Muscle of leg (tissue), 11 donors: ENCODE data around the gene SCAMP3. TPM values are rescaled to one million over a fixed set of nuclear protein-coding genes. Genes with fewer than 3 reads are reported as not detected.

Experiments
- DNase-seq: peaks from one replicate; pipeline ENCODE4 v3.0.0; 2013
- H3K27ac ChIP-seq: one replicate; pipeline ENCODE4 v1.5.1; 2013; ENCODE audit warnings: mild to moderate bottlenecking, low read length, control low read depth
- H3K27me3 ChIP-seq: one replicate; pipeline ENCODE4 v1.6.1; 2013; ENCODE audit warnings: low read length; ENCODE audit not compliant: control insufficient read depth, insufficient read depth
- H3K36me3 ChIP-seq: one replicate; pipeline ENCODE4 v1.6.1; 2013; ENCODE audit warnings: low read length; ENCODE audit not compliant: control insufficient read depth, insufficient read depth
- H3K4me1 ChIP-seq: one replicate; pipeline ENCODE4 v1.6.1; 2013; ENCODE audit warnings: low read length; ENCODE audit not compliant: control insufficient read depth, insufficient read depth
- H3K4me3 ChIP-seq: one replicate; pipeline ENCODE4 v1.5.1; 2013; ENCODE audit warnings: low read length, control low read depth
- H3K9me3 ChIP-seq: replicated peaks from 2 replicates; pipeline ENCODE4 v1.6.1; 2013; ENCODE audit warnings: low read depth, low read length; ENCODE audit not compliant: control insufficient read depth
- WGBS: methylation state at CpG from one replicate; pipeline ENCODE4 v1.1.5; 2013; ENCODE audit warnings: missing lambda C conversion rate; ENCODE audit not compliant: insufficient coverage; 5-methylcytosine and 5-hydroxymethylcytosine counted together
- polyA plus RNA-seq, 8 donors: library from polyadenylated mRNA; unstranded; fragments of 120-200 nt; gene quantifications; one replicate each; pipeline versions ENCODE4 v1.2.1 to v1.2.3, GENCODE V29; 2013; ENCODE audit warnings: inconsistent platforms in 1 of 8, low replicate concordance in 1 of 8; ENCODE audit not compliant: insufficient read length in 8 of 8, insufficient read depth in 1 of 8
- total RNA-seq: library from RNA; stranded (reverse); fragments of 120-200 nt; gene quantifications from one replicate; pipeline ENCODE4 v1.2.4, GENCODE V29; 2013

Gene SCAMP3
- total and polyA plus RNA-seq, 9 donors, result 24.6 to 51.4 (median 40.6) TPM

GRCh38 chr1:155207806-155208540 lies 54.2 kb downstream of the SCAMP3 start, which contains the start of gene THBS3:
Gene THBS3, minus strand, starts transcription at chr1:155207897. Its CDS starts 21 bp downstream, at chr1:155207876.
- DNase-seq, result peak; percentile 90
- 2% methylated on average over 12 of the region's 17 CpGs for WGBS
- Histone ChIP-seq H3K27me3 (no peaks in the 10 kb centered on the region), H3K27ac (peak within 1 kb of the TSS; percentile 100), H3K9me3 (no peaks in the 10 kb centered on the region), H3K4me1 (peaks cover 31% of the 10 kb centered on the region), H3K36me3 (peaks cover 30% of the 10 kb centered on the region), H3K4me3 (peak within 1 kb of the TSS; percentile 88)

- H3K27ac ChIP-seq, result peak overlapping the region; percentile 100
- H3K9me3 ChIP-seq, result no peaks in the 10 kb centered on the region
- no peaks in the 10 kb centered on the region for H3K27me3 ChIP-seq
- peaks cover 31% of the 10 kb centered on the region for H3K4me1 ChIP-seq
- WGBS, result 8% methylated on average over 13 of the region's 13 CpGs
- DNase-seq, result peak; percentile 90
- H3K4me3 ChIP-seq, result peak overlapping the region; percentile 88
- peaks cover 38% of the 10 kb centered on the region for H3K36me3 ChIP-seq
Measured at GRCh38 chr1:155206891-155207805, 55.0 kb downstream of the SCAMP3 start.

Other genes starting within 250 kb of the SCAMP3 start
- gene DCST2, start 228.6 kb downstream of the SCAMP3 start, total RNA-seq, result 0.49 TPM
- 1 to 10 TPM in 3 of 8 donors, under 1 TPM in 5; 0.58 to 1.6 (median 0.84) TPM for gene DCST2, start 228.6 kb downstream of the SCAMP3 start, polyA plus RNA-seq
- gene DCST1, start 228.5 kb downstream of the SCAMP3 start, total RNA-seq, result not detected
- under 1 TPM; 0.10 to 0.30 (median 0.16) TPM for gene DCST1, start 228.5 kb downstream of the SCAMP3 start, polyA plus RNA-seq
- 41.8 TPM for gene ADAM15, start 211.0 kb downstream of the SCAMP3 start, total RNA-seq
- 10 to 100 TPM; 57.9 to 83.2 (median 70.8) TPM for gene ADAM15, start 211.0 kb downstream of the SCAMP3 start, polyA plus RNA-seq
- 7.5 TPM for gene EFNA4, start 198.6 kb downstream of the SCAMP3 start, total RNA-seq
- 1 to 10 TPM; 5.6 to 9.5 (median 6.8) TPM for gene EFNA4, start 198.6 kb downstream of the SCAMP3 start, polyA plus RNA-seq
- 2.1 TPM for gene EFNA3, start 183.5 kb downstream of the SCAMP3 start, total RNA-seq
- 1 to 10 TPM; 1.7 to 3.9 (median 2.3) TPM for gene EFNA3, start 183.5 kb downstream of the SCAMP3 start, polyA plus RNA-seq
- gene EFNA1, start 134.5 kb downstream of the SCAMP3 start, total RNA-seq, result 15.3 TPM
- 10 to 100 TPM; 18.3 to 37.5 (median 24.9) TPM for gene EFNA1, start 134.5 kb downstream of the SCAMP3 start, polyA plus RNA-seq
- gene SLC50A1, start 126.5 kb downstream of the SCAMP3 start, total RNA-seq, result 18.6 TPM
- gene SLC50A1, start 126.5 kb downstream of the SCAMP3 start, polyA plus RNA-seq, result 10 to 100 TPM; 18.6 to 26.2 (median 21.4) TPM
- 21.1 TPM for gene DPM3, start 121.8 kb downstream of the SCAMP3 start, total RNA-seq
- gene DPM3, start 121.8 kb downstream of the SCAMP3 start, polyA plus RNA-seq, result 10 to 100 TPM; 20.1 to 27.9 (median 23.6) TPM
- 70.4 TPM for gene KRTCAP2, start 89.1 kb downstream of the SCAMP3 start, total RNA-seq
- 10 to 100 TPM; 74.7 to 89.5 (median 87.6) TPM for gene KRTCAP2, start 89.1 kb downstream of the SCAMP3 start, polyA plus RNA-seq
- 0.22 TPM for gene TRIM46, start 88.5 kb downstream of the SCAMP3 start, total RNA-seq
- gene TRIM46, start 88.5 kb downstream of the SCAMP3 start, polyA plus RNA-seq, result under 1 TPM; 0.29 to 0.81 (median 0.57) TPM
- gene THBS3, start 54.5 kb downstream of the SCAMP3 start, total RNA-seq, result 85.5 TPM
- 10 to 100 TPM; 62.8 to 83.2 (median 70.4) TPM for gene THBS3, start 54.5 kb downstream of the SCAMP3 start, polyA plus RNA-seq
- 19.7 TPM for gene MTX1, start 53.7 kb downstream of the SCAMP3 start, total RNA-seq
- 10 to 100 TPM; 19.6 to 24.5 (median 21.8) TPM for gene MTX1, start 53.7 kb downstream of the SCAMP3 start, polyA plus RNA-seq
- gene ENTREP3, start 6.9 kb downstream of the SCAMP3 start, total RNA-seq, result 4.2 TPM
- 10 to 100 TPM; 12.3 to 21.7 (median 16.8) TPM for gene ENTREP3, start 6.9 kb downstream of the SCAMP3 start, polyA plus RNA-seq
- gene CLK2, start 11.1 kb upstream of the SCAMP3 start, total RNA-seq, result 26.1 TPM
- 10 to 100 TPM; 39.3 to 50.9 (median 44.8) TPM for gene CLK2, start 11.1 kb upstream of the SCAMP3 start, polyA plus RNA-seq
- gene HCN3, start 15.1 kb upstream of the SCAMP3 start, total RNA-seq, result 1.6 TPM
- gene HCN3, start 15.1 kb upstream of the SCAMP3 start, polyA plus RNA-seq, result 1 to 10 TPM; 3.4 to 6.7 (median 4.0) TPM
- 0.04 TPM for gene PKLR, start 39.1 kb upstream of the SCAMP3 start, total RNA-seq
- 1 to 10 TPM in 1 of 8 donors, under 1 TPM in 6, not detected in 1; 0.08 to 2.1 (median 0.26) TPM for gene PKLR, start 39.1 kb upstream of the SCAMP3 start, polyA plus RNA-seq
- gene FDPS, start 46.5 kb upstream of the SCAMP3 start, total RNA-seq, result 120 TPM
- 100 to 1,000 TPM; 102 to 125 (median 116) TPM for gene FDPS, start 46.5 kb upstream of the SCAMP3 start, polyA plus RNA-seq
- gene RUSC1, start 58.5 kb upstream of the SCAMP3 start, total RNA-seq, result 12.1 TPM
- gene RUSC1, start 58.5 kb upstream of the SCAMP3 start, polyA plus RNA-seq, result 10 to 100 TPM; 23.0 to 33.4 (median 27.4) TPM